Karpas-422 (cell line): ENCODE results near the gene SLC6A7. TPM values are rescaled to one million over a fixed set of nuclear protein-coding genes. Genes with fewer than 3 reads are reported as not detected.

Source experiments
- total RNA-seq: library from RNA; depleted of rRNA; stranded (reverse); fragments of >200 nt; shearing (Covaris generic); gene quantifications from 2 replicates; pipeline ENCODE4 v1.2.3, GENCODE V29; 2014; ENCODE audit warnings: low replicate concordance; rRNA removed

Gene SLC6A7
- total RNA-seq, 1 experiment from 2014 or later: not detected

Other genes starting within 250 kb of the SLC6A7 start
- not detected in 2 replicates for gene PDE6A, start 245.3 kb upstream of the SLC6A7 start, total RNA-seq
- gene SLC26A2, start 229.3 kb upstream of the SLC6A7 start, total RNA-seq: 3.9 and 5.4 TPM in 2 replicates
- 3.9 and 4.3 TPM in 2 replicates for gene TIGD6, start 189.4 kb upstream of the SLC6A7 start, total RNA-seq
- gene HMGXB3, start 189.3 kb upstream of the SLC6A7 start, total RNA-seq: 25.0 and 36.7 TPM in 2 replicates
- gene CSF1R, start 103.5 kb upstream of the SLC6A7 start, total RNA-seq: not detected in 2 replicates
- gene PDGFRB, start 34.2 kb upstream of the SLC6A7 start, total RNA-seq: not detected in 2 replicates
- gene CDX1, start 23.3 kb upstream of the SLC6A7 start, total RNA-seq: not detected in 2 replicates
- not detected in 2 replicates for gene CAMK2A, start 99.7 kb downstream of the SLC6A7 start, total RNA-seq
- gene ARSI, start 112.8 kb downstream of the SLC6A7 start, total RNA-seq: not detected in 2 replicates
- 23.0 and 42.6 TPM in 2 replicates for gene TCOF1, start 167.6 kb downstream of the SLC6A7 start, total RNA-seq
- gene CD74, start 222.8 kb downstream of the SLC6A7 start, total RNA-seq: 5,756 and 8,933 TPM in 2 replicates